ENCODE data around the gene PIGS. TPM values are rescaled to one million over a fixed set of nuclear protein-coding genes. Genes with fewer than 3 reads are reported as not detected.

Gene PIGS
- total and polyA plus RNA-seq, 2 of the 13 experiments (the other 11 are each of a cell fraction or from before 2014, with no cell fraction given), result 31.7 to 42.6 TPM

- TF ChIP-seq ZBTB49 (CRISPR knock-in tag; IDR thresholded peaks at IDR 0.05; ENCODE audit: borderline replicate concordance) (no peak), MTA3 (CRISPR knock-in tag; IDR thresholded peaks at IDR 0.05) (no peak), HCFC1 (IDR thresholded peaks at IDR 0.05; ENCODE audit: low read depth, low read length) (no peak), NONO (IDR thresholded peaks at IDR 0.05) (no peak), NONO (CRISPR knock-in tag; conservative IDR thresholded peaks at IDR 0.05) (no peak; the same call in 1 of the 2 replicates), ATM (IDR thresholded peaks at IDR 0.05; ENCODE audit: borderline replicate concordance) (no peak), GRHL1 (CRISPR knock-in tag; conservative IDR thresholded peaks at IDR 0.05) (no peak), ZNF75D (CRISPR knock-in tag; IDR thresholded peaks at IDR 0.05; ENCODE audit: borderline replicate concordance) (no peak), AGO2 (optimal IDR thresholded peaks at IDR 0.05; ENCODE audit: low read depth, low read length) (no peak), SP1 (IDR thresholded peaks at IDR 0.05) (no peak), SP1 (CRISPR knock-in tag; IDR thresholded peaks at IDR 0.05) (no peak), THRA (CRISPR knock-in tag; IDR thresholded peaks at IDR 0.05; ENCODE audit: borderline replicate concordance) (no peak), ZBTB10 (CRISPR knock-in tag; IDR thresholded peaks at IDR 0.05; ENCODE audit: borderline replicate concordance) (no peak), GATA4 (IDR thresholded peaks at IDR 0.05; ENCODE audit: borderline replicate concordance, low read depth) (no peak)
- TF ChIP-seq, protein P1, sequence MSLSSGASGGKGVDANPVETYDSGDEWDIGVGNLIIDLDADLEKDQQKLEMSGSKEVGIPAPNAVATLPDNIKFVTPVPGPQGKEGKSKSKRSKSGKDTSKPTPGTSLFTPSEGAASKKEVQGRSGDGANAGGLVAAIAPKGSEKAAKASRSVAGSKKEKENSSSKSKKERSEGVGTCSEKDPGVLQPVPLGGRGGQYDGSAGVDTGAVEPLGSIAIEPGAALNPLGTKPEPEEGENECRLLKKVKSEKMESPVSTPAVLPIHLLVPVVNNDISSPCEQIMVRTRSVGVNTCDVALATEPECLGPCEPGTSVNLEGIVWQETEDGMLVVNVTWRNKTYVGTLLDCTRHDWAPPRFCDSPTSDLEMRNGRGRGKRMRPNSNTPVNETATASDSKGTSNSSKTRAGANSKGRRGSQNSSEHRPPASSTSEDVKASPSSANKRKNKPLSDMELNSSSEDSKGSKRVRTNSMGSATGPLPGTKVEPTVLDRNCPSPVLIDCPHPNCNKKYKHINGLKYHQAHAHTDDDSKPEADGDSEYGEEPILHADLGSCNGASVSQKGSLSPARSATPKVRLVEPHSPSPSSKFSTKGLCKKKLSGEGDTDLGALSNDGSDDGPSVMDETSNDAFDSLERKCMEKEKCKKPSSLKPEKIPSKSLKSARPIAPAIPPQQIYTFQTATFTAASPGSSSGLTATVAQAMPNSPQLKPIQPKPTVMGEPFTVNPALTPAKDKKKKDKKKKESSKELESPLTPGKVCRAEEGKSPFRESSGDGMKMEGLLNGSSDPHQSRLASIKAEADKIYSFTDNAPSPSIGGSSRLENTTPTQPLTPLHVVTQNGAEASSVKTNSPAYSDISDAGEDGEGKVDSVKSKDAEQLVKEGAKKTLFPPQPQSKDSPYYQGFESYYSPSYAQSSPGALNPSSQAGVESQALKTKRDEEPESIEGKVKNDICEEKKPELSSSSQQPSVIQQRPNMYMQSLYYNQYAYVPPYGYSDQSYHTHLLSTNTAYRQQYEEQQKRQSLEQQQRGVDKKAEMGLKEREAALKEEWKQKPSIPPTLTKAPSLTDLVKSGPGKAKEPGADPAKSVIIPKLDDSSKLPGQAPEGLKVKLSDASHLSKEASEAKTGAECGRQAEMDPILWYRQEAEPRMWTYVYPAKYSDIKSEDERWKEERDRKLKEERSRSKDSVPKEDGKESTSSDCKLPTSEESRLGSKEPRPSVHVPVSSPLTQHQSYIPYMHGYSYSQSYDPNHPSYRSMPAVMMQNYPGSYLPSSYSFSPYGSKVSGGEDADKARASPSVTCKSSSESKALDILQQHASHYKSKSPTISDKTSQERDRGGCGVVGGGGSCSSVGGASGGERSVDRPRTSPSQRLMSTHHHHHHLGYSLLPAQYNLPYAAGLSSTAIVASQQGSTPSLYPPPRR (CRISPR knock-in tag; IDR thresholded peaks at IDR 0.05; ENCODE audit: borderline replicate concordance), result no peak
Observed at GRCh38 chr17:28599311-28600184, 28.2 kb upstream of the PIGS start (continued).
